ENCODE data around the gene OVCH2.
"Not testable (repeated sequence)": the region's sequence is repeated elsewhere in the genome, so short reads cannot be mapped to it uniquely, and the experiment has no call there.

Gene OVCH2

GRCh38 chr11:7670641-7671040 is 35.6 kb downstream of the OVCH2 start:
- no peak for DNase-seq

- DNase-seq = no peak
Measured at GRCh38 chr11:7668911-7669310, 37.4 kb downstream of the OVCH2 start.

- DNase-seq = no peak
Measured at GRCh38 chr11:7668464-7668863, 37.8 kb downstream of the OVCH2 start.

- DNase-seq = no peak
Measured at GRCh38 chr11:7667460-7667859, 38.8 kb downstream of the OVCH2 start.

- DNase-seq = no peak
Measured at GRCh38 chr11:7666292-7666866, 39.9 kb downstream of the OVCH2 start.

GRCh38 chr11:7665473-7666291 is 40.6 kb downstream of the OVCH2 start:
- DNase-seq = peak; percentile 38 to 48

- no peak for DNase-seq
Measured at GRCh38 chr11:7664867-7665266, 41.4 kb downstream of the OVCH2 start.

- not testable (repeated sequence) for DNase-seq
Measured at GRCh38 chr11:7663531-7663930, 42.7 kb downstream of the OVCH2 start.

- DNase-seq = no peak
Measured at GRCh38 chr11:7657306-7658025, 48.8 kb downstream of the OVCH2 start.

- DNase-seq = no peak
Measured at GRCh38 chr11:7656704-7657103, 49.6 kb downstream of the OVCH2 start.

- DNase-seq = no peak
Measured at GRCh38 chr11:7655253-7656217, 50.7 kb downstream of the OVCH2 start.

- DNase-seq = no peak
Measured at GRCh38 chr11:7654195-7654705, 52.0 kb downstream of the OVCH2 start.

- DNase-seq = no peak
Measured at GRCh38 chr11:7651700-7652099, 54.6 kb downstream of the OVCH2 start.

GRCh38 chr11:7651140-7651551 is 55.1 kb downstream of the OVCH2 start:
- no peak for DNase-seq

- no peak for DNase-seq
Measured at GRCh38 chr11:7648264-7648663, 58.0 kb downstream of the OVCH2 start.

GRCh38 chr11:7646866-7647265 is 59.4 kb downstream of the OVCH2 start:
- no peak for DNase-seq

- DNase-seq = no peak
Measured at GRCh38 chr11:7645206-7645605, 61.1 kb downstream of the OVCH2 start.

GRCh38 chr11:7643314-7643713 is 63.0 kb downstream of the OVCH2 start:
- no peak for DNase-seq

- no peak for DNase-seq
Measured at GRCh38 chr11:7642747-7643146, 63.5 kb downstream of the OVCH2 start.

- DNase-seq = no peak
Measured at GRCh38 chr11:7640816-7641215, 65.5 kb downstream of the OVCH2 start.

- no peak for DNase-seq
Measured at GRCh38 chr11:7639643-7640025, 66.6 kb downstream of the OVCH2 start.

Measured in bone marrow (tissue), 2 donors.